K562 (cell line): ENCODE results near the gene STX1A. TPM values are rescaled to one million over a fixed set of nuclear protein-coding genes. Genes with fewer than 3 reads are reported as not detected.

Experiments
- ATAC-seq: fragments of 200-7000 bp; cut with Tn5 transposase; 3 replicates; pipeline ENCODE4 v1.9.1; 2020; ENCODE audit warnings: moderate library complexity
- BruUV-seq: library from RNA; stranded (reverse); fragments of 400-500 nt; replicated peaks from 2 replicates; lab custom pipeline; 2021; lab: Mats Ljungman, UMichigan
- CTCF ChIA-PET: fragments of 300-600 bp; formaldehyde crosslinking; extraction: SDS; loops from one replicate; lab custom pipeline; 2021; ENCODE audit warnings: low intra/inter-chr PET ratio; lab: Yijun Ruan, JAX
- POLR2A ChIA-PET: fragments of 300-600, 350-650 bp; sonication (Branson Sonifier 250); formaldehyde crosslinking; extraction: SDS; loops from one replicate; lab custom pipeline; 2021; ENCODE audit warnings: antibody characterized with exemption, inconsistent platforms; lab: Yijun Ruan, JAX
- DNase-seq, 4 experiments: peaks; one replicate each; pipeline versions ENCODE4 v3.0.0 to v3.0.0-alpha.2; 2011 to 2018; ENCODE audit warnings: low spot score in 3 of 4, mixed read lengths in 3 of 4; ENCODE audit errors: extremely low read depth in 1 of 4
- FAIRE-seq: peaks from 2 replicates; lab custom pipeline; 2011; peaks lifted over from hg19 to GRCh38; lab: Jason Lieb, UNC
- H2AFZ ChIP-seq: 2 replicates; pipeline ENCODE4 v1.6.0; 2011; ENCODE audit warnings: low read depth, low read length, control low read depth, inconsistent platforms
- H3K27ac ChIP-seq: fragments of 200-600 bp; 3 replicates; pipeline ENCODE4 v1.8.0; 2011; ENCODE audit warnings: low read depth, mild to moderate bottlenecking, control low read depth, inconsistent platforms, low read length, moderate library complexity, mixed read lengths; ENCODE audit errors: extremely low read depth
- H3K27me3 ChIP-seq, 2 experiments: fragments of 300-600 bp in 1 of 2; 2 replicates in 1 of 2; 3 replicates in 1 of 2; pipeline versions ENCODE4 v1.6.0 to v1.8.0; 2011; ENCODE audit warnings: inconsistent platforms in 2 of 2, low read length in 2 of 2, mild to moderate bottlenecking in 1 of 2, mixed read lengths in 1 of 2, moderate library complexity in 1 of 2; ENCODE audit not compliant: control insufficient read depth in 2 of 2, insufficient read depth in 2 of 2
- H3K36me3 ChIP-seq: fragments of 300-600 bp; 3 replicates; pipeline ENCODE4 v1.8.0; 2011; ENCODE audit warnings: mild to moderate bottlenecking, low read length, inconsistent platforms; ENCODE audit not compliant: control insufficient read depth, insufficient read depth
- H3K4me1 ChIP-seq, 2 experiments: fragments of 200-600 bp in 1 of 2; replicated peaks in 1 of 2; 2 replicates in 1 of 2; 3 replicates in 1 of 2; pipeline versions ENCODE4 v1.5.1 to v1.8.0; 2011; ENCODE audit warnings: inconsistent platforms in 2 of 2, low read length in 2 of 2, mild to moderate bottlenecking in 1 of 2, mixed read lengths in 1 of 2, moderate library complexity in 1 of 2; ENCODE audit not compliant: control insufficient read depth in 2 of 2, insufficient read depth in 2 of 2
- H3K4me2 ChIP-seq: 2 replicates; pipeline ENCODE4 v1.6.1; 2011; ENCODE audit warnings: low read length, control low read depth, inconsistent platforms, mixed read lengths; ENCODE audit not compliant: insufficient read depth
- H3K4me3 ChIP-seq: fragments of 200-600 bp; sonication (generic), shearing (Covaris generic); 2 replicates; pipeline ENCODE4 v1.5.1; 2016; ENCODE audit warnings: control low read depth, inconsistent platforms
- H3K79me2 ChIP-seq: fragments of 200-600 bp; 3 replicates; pipeline ENCODE4 v1.8.0; 2011; ENCODE audit warnings: low read length, inconsistent platforms; ENCODE audit not compliant: control insufficient read depth, insufficient read depth
- H3K9ac ChIP-seq, 2 experiments: 2 replicates each; pipeline versions ENCODE4 v1.6.0 to v1.6.1; 2011; ENCODE audit warnings: low read depth in 2 of 2, low read length in 2 of 2, control low read depth in 1 of 2, inconsistent platforms in 1 of 2, mild to moderate bottlenecking in 1 of 2, mixed read lengths in 1 of 2; ENCODE audit not compliant: insufficient read depth in 1 of 2
- H3K9me1 ChIP-seq: one replicate; pipeline ENCODE4 v1.6.0; 2011; ENCODE audit warnings: inconsistent platforms, mild to moderate bottlenecking, low read length, moderate library complexity; ENCODE audit not compliant: control insufficient read depth, insufficient read depth
- H3K9me3 ChIP-seq: replicated peaks from 2 replicates; pipeline ENCODE4 v1.5.1; 2011; ENCODE audit warnings: low read depth, low read length, inconsistent platforms; ENCODE audit not compliant: control insufficient read depth, insufficient read depth
- H4K20me1 ChIP-seq: replicated peaks from 2 replicates; pipeline ENCODE4 v1.6.1; 2011; ENCODE audit warnings: low read length, inconsistent platforms, mixed read lengths; ENCODE audit not compliant: control insufficient read depth, insufficient read depth
- BCOR ChIP-seq: fragments of 450-650 bp; IDR thresholded peaks from 2 replicates; pipeline ENCODE4 v1.6.1; 2016
- GMEB1 ChIP-seq: fragments of 250-450 bp; sonication (Bioruptor Pico); IDR thresholded peaks from 2 replicates; pipeline ENCODE4 v1.4.0; 2020; ENCODE audit warnings: mild to moderate bottlenecking
- HDAC6 ChIP-seq: IDR thresholded peaks from 2 replicates; pipeline ENCODE4 v1.6.1; 2012; ENCODE audit warnings: low read depth, mild to moderate bottlenecking, control low read depth, inconsistent platforms, low read length, moderate library complexity
- ID3 ChIP-seq, 2 experiments: fragments of 250-450 bp in 1 of 2; fragments of 450-650 bp in 1 of 2; sonication (Bioruptor Pico) in 1 of 2; IDR thresholded peaks; 2 replicates each; pipeline versions ENCODE4 v1.6.1 to v1.8.0; 2016 to 2021; ENCODE audit warnings: mild to moderate bottlenecking in 2 of 2, moderate library complexity in 2 of 2, missing compliant biosample characterization in 1 of 2, missing genetic modification characterization in 1 of 2
- PBX2 ChIP-seq, 2 experiments: IDR thresholded peaks in 1 of 2; conservative IDR thresholded peaks in 1 of 2; 2 replicates each; pipeline ENCODE4 v1.6.1; 2016; ENCODE audit warnings: low read depth in 2 of 2, mild to moderate bottlenecking in 1 of 2, missing compliant biosample characterization in 1 of 2, missing genetic modification characterization in 1 of 2, moderate library complexity in 1 of 2
- PKNOX1 ChIP-seq: fragments of 450-650 bp; IDR thresholded peaks from 2 replicates; pipeline ENCODE4 v1.6.1; 2016
- SMARCB1 ChIP-seq: IDR thresholded peaks from 2 replicates; pipeline ENCODE4 v1.6.1; 2011; ENCODE audit warnings: improper control_type of control experiment, low read depth; ENCODE audit not compliant: insufficient read length
- TAF7 ChIP-seq: fragments of 450-650 bp; IDR thresholded peaks from 2 replicates; pipeline ENCODE4 v1.6.1; 2016; ENCODE audit warnings: missing genetic modification characterization, missing compliant biosample characterization
- ZBTB11 ChIP-seq, 3 experiments: fragments of 200-800 bp in 1 of 3; fragments of 250-450 bp in 1 of 3; fragments of 450-650 bp in 1 of 3; sonication (Bioruptor Pico) in 1 of 3; sonication (Bioruptor generic) in 1 of 3; formaldehyde crosslinking in 1 of 3; IDR thresholded peaks; 2 replicates each; pipeline versions ENCODE4 v1.6.1 to v1.8.0; 2016 to 2022; ENCODE audit warnings: mild to moderate bottlenecking in 2 of 3, missing genetic modification characterization in 2 of 3, missing compliant biosample characterization in 1 of 3, moderate library complexity in 1 of 3
- ZNF23 ChIP-seq: fragments of 250-450 bp; sonication (Bioruptor Pico); IDR thresholded peaks from 2 replicates; pipeline ENCODE4 v1.4.0; 2020; ENCODE audit warnings: mild to moderate bottlenecking
- ZNF586 ChIP-seq: fragments of 450-650 bp; formaldehyde crosslinking; conservative IDR thresholded peaks from 2 replicates; pipeline ENCODE4 v1.4.0; 2020; ENCODE audit warnings: mild to moderate bottlenecking, moderate library complexity
- WGBS: fragments of 100-300 bp; shearing (Covaris generic); methylation state at CpG from one replicate; pipeline ENCODE4 v1.1.6; 2016; ENCODE audit warnings: low coverage, mixed read lengths; ENCODE audit not compliant: insufficient coverage; ENCODE audit errors: missing lambda C conversion rate; 5-methylcytosine and 5-hydroxymethylcytosine counted together
- in situ Hi-C: fragments of 300-500 bp; cut with MboI; formaldehyde crosslinking; loops from 4 replicates; pipeline ENCODE4 v1.15.0; 2018; ENCODE audit warnings: inconsistent platforms, mixed read lengths
- intact Hi-C: fragments of 100-400 bp; cut with micrococcal nuclease; formaldehyde crosslinking; loops from 2 replicates; pipeline ENCODE4 v1.14.2; 2022
- polyA plus RNA-seq, 8 experiments: library from polyadenylated mRNA; depleted of rRNA in 4 of 8; stranded (reverse) in 5 of 8; unstranded in 3 of 8; fragments of >200 nt; fragmentation: Nextera tagmentation in 2 of 8; fragmentation: Illumina TruSeq in 1 of 8; extraction: Ambion mirVana in 2 of 8; extraction: Trizol in 1 of 8; gene quantifications; 2 replicates each; pipeline versions ENCODE4 v1.2.1 to v1.2.3, GENCODE V29; 2011 to 2014; ENCODE audit warnings: inconsistent platforms in 1 of 8, missing spikeins in 1 of 8
- total RNA-seq, 7 experiments: library from RNA; depleted of rRNA in 6 of 7; stranded (reverse); fragments of >200 nt in 6 of 7; fragmentation: Illumina TruSeq in 2 of 7; extraction: Trizol in 2 of 7; gene quantifications; 2 replicates each; pipeline versions ENCODE4 v1.2.1 to v1.2.3, GENCODE V29; 2011 to 2021; ENCODE audit warnings: low replicate concordance in 1 of 7

Gene STX1A
- total and polyA plus RNA-seq, 9 of the 15 experiments (the other 6 are each of a cell fraction or from before 2014, with no cell fraction given) = 0.04 to 15.1 (median 6.3) TPM

- Histone ChIP-seq H3K27ac (no peak overlapping the region), H3K4me2 (no peak overlapping the region), H3K4me1 (peaks cover 13 to 22% of the 10 kb centered on the region in 2 experiments; a peak in 4 of 5 replicates), H3K79me2 (no peaks in the 10 kb centered on the region), H3K27me3 (no peaks in the 10 kb centered on the region), H3K4me3 (no peak overlapping the region), H4K20me1 (no peaks in the 10 kb centered on the region), H3K9me3 (peaks cover 4% of the 10 kb centered on the region; the same call in 1 of the 2 replicates), H2AFZ (no peak overlapping the region), H3K36me3 (no peaks in the 10 kb centered on the region), H3K9ac (no peak overlapping the region), H3K9me1 (no peaks in the 10 kb centered on the region)
- no TSS peak for BruUV-seq
- WGBS = 75% methylated on average over 4 of the region's 4 CpGs
- intact Hi-C loops = no loop called here
- ChIA-PET POLR2A (no interaction called here), CTCF (no interaction called here)
- FAIRE-seq = no peak
- ATAC-seq = no peak
- in situ Hi-C loops = no loop called here
- DNase-seq = peak in 1 of 4 experiments; percentile 4
- TF ChIP-seq GMEB1 (no peak), PKNOX1 (0 out of 2 replicates have a peak, but pooled peaks have one; percentile 15), PBX2 (CRISPR knock-in tag; IDR thresholded peaks at IDR 0.05; ENCODE audit: low read depth) (no peak), PBX2 (tag; conservative IDR thresholded peaks at IDR 0.05; ENCODE audit: low read depth) (0 out of 2 replicates have a peak, but pooled peaks have one; percentile 30), SMARCB1 (no peak), BCOR (no peak), ZBTB11 (CRISPR knock-in tag; IDR thresholded peaks at IDR 0.05) (no peak), ID3 (CRISPR knock-in tag; IDR thresholded peaks at IDR 0.05) (no peak), ID3 (tag; IDR thresholded peaks at IDR 0.05) (no peak), ZNF23 (no peak), HDAC6 (no peak), ZNF586 (CRISPR knock-in tag) (no peak), TAF7 (tag) (no peak)
These were observed 26.9 kb upstream of the STX1A start for GRCh38 chr7:73746378-73746777.
